ENCODE results near the gene SNCG. TPM values are rescaled to one million over a fixed set of nuclear protein-coding genes. Genes with fewer than 3 reads are reported as not detected.

SNCG gene
- total and polyA plus RNA-seq, 2 of the 8 experiments (the other 6 are each of a cell fraction or from before 2014, with no cell fraction given) = 4.4 to 12.2 TPM

- Histone ChIP-seq H2AFZ (ENCODE audit: low read length) (no peak overlapping the region), H3K9me3 (ENCODE audit: insufficient read depth in 2 of 2, low read depth in 1 of 2, low read length in 1 of 2) (no peaks in the 10 kb centered on the region), H4K8ac (ENCODE audit: extremely low read depth, insufficient read depth, low read length) (no peak overlapping the region), H3K79me1 (ENCODE audit: low read depth, low read length) (no peaks in the 10 kb centered on the region), H2BK20ac (ENCODE audit: low read length) (0 out of 2 replicates have a peak overlapping the region, but pooled peaks have one; percentile 32), H2BK120ac (replicated peaks; ENCODE audit: low read depth, low read length) (no peak overlapping the region), H2BK15ac (ENCODE audit: low read length) (no peak overlapping the region), H3K79me2 (ENCODE audit: control insufficient read depth in 1 of 2, insufficient read depth in 2 of 2, low read length in 2 of 2) (no peaks in the 10 kb centered on the region), H3K27ac (ENCODE audit: low read depth, low read length) (no peak overlapping the region), H4K5ac (ENCODE audit: insufficient read length, low read depth, low read length) (no peak overlapping the region), H3K36me3 (ENCODE audit: control insufficient read depth in 2 of 4, insufficient read depth in 4 of 4, low read length in 3 of 4) (peaks cover 0 to 2% (median 0%) of the 10 kb centered on the region in 4 experiments; a peak in 1 of 8 replicates), H2BK12ac (ENCODE audit: low read depth, low read length) (no peak overlapping the region), H2AK5ac (ENCODE audit: low read depth, low read length) (no peak overlapping the region), H3K18ac (ENCODE audit: extremely low read depth, low read length) (no peak overlapping the region), H3K23ac (ENCODE audit: insufficient read length) (no peak overlapping the region), H4K91ac (replicated peaks; ENCODE audit: insufficient read length, low read length) (no peak overlapping the region), H3K4ac (replicated peaks; ENCODE audit: insufficient read length, low read depth, low read length) (no peak overlapping the region), H4K20me1 (replicated peaks in 1 of 2; ENCODE audit: control insufficient read depth in 1 of 2, insufficient read depth in 2 of 2, low read length in 2 of 2) (peaks cover 0 to 1% of the 10 kb centered on the region in 2 experiments), H3K27me3 (replicated peaks in 1 of 4; ENCODE audit: control insufficient read depth in 3 of 4, extremely low read depth in 1 of 4, insufficient read depth in 3 of 4, low read length in 3 of 4) (peaks cover 0 to 3% (median 0%) of the 10 kb centered on the region in 4 experiments; a peak in 2 of 7 replicates), H3K14ac (ENCODE audit: insufficient read length) (no peak overlapping the region), H3K4me2 (ENCODE audit: insufficient read depth in 1 of 2, low read depth in 2 of 2, low read length in 2 of 2) (no peak overlapping the region), H3K4me3 (ENCODE audit: extremely low read depth in 1 of 4, insufficient read depth in 2 of 4, low read depth in 3 of 4, low read length in 4 of 4) (no peak overlapping the region), H2BK5ac (ENCODE audit: low read depth, low read length) (no peak overlapping the region), H3K9ac (replicated peaks in 1 of 4; ENCODE audit: extremely low read depth in 1 of 4, low read depth in 3 of 4, low read length in 3 of 4) (no peak overlapping the region), H3K23me2 (ENCODE audit: low read depth, low read length) (no peaks in the 10 kb centered on the region), H3K4me1 (replicated peaks in 1 of 4; ENCODE audit: control insufficient read depth in 3 of 4, insufficient read depth in 4 of 4, low read length in 3 of 4) (no peaks in the 10 kb centered on the region; a peak in 1 of 7 replicates), H3K56ac (replicated peaks; ENCODE audit: insufficient read length, low read depth, low read length) (no peak overlapping the region)
- no peak for FAIRE-seq
- no peak for DNase-seq (ENCODE audit: low read depth in 1 of 2, low spot score in 2 of 2)
- TF ChIP-seq RBBP5 (IDR thresholded peaks at IDR 0.05; ENCODE audit: borderline replicate concordance, low read depth, low read length) (no peak), CTCF (IDR thresholded peaks at IDR 0.05; ENCODE audit: control extremely low read depth in 1 of 3, insufficient read depth in 1 of 3, low read depth in 1 of 3, low read length in 3 of 3) (no peak), EP300 (IDR thresholded peaks at IDR 0.05; ENCODE audit: borderline replicate concordance in 1 of 2, low read depth in 2 of 2, low read length in 2 of 2) (no peak), BCL11A (IDR thresholded peaks at IDR 0.05; ENCODE audit: low read depth in 2 of 2, low read length in 2 of 2) (no peak), TCF12 (IDR thresholded peaks at IDR 0.05; ENCODE audit: low read depth, low read length) (no peak), EZH2 (IDR thresholded peaks at IDR 0.05; ENCODE audit: low read depth, low read length, severe bottlenecking) (no peak), POU5F1 (IDR thresholded peaks at IDR 0.05; ENCODE audit: low read depth, low read length) (no peak), MAX (IDR thresholded peaks at IDR 0.05) (no peak)
- 89% methylated on average over 6 of the region's 6 CpGs; no CpG with 5 or more reads in 1 of the 2 experiments for WGBS, 2 experiments (ENCODE audit: extremely low coverage in 1 of 2, insufficient coverage in 1 of 2, insufficient read length in 1 of 2, insufficient replicate concordance in 2 of 2, low coverage in 1 of 2, low lambda C conversion rate in 2 of 2, missing lambda C conversion rate in 1 of 2)
- ChIA-PET CTCF (ENCODE audit: partially characterized antibody) (interaction anchor here (0.5 to 26.4 kb wide), 17 partner anchors 8 to 272 kb away, joined by 3 to 975 read pairs (median 5); partner anchors contain the start of genes ADIRF, MMRN2 and SNCG), POLR2A (ENCODE audit: partially characterized antibody) (interaction anchor here (0.6 to 1.7 kb wide), 6 partner anchors 11 to 447 kb away, joined by 3 to 5 read pairs (median 4); no protein-coding TSS in a partner anchor)
Observed at GRCh38 chr10:86937502-86938154, 20.8 kb upstream of the SNCG start.

Data from H1 (cell line).